Glomerular endothelial cell (primary cell): ENCODE measurements around the gene CFAP410. TPM values are rescaled to one million over a fixed set of nuclear protein-coding genes. Genes with fewer than 3 reads are reported as not detected.
"Not testable (repeated sequence)": the region's sequence is repeated elsewhere in the genome, so short reads cannot be mapped to it uniquely, and the experiment has no call there.

Source experiments
- DNase-seq: peaks from one replicate; pipeline ENCODE4 v3.0.0-alpha.2; 2011; ENCODE audit warnings: low read depth, low spot score; ENCODE audit errors: extremely low read depth
- total RNA-seq: library from RNA; depleted of rRNA; stranded (reverse); fragments of >200 nt; gene quantifications from 2 replicates; pipeline ENCODE4 v1.2.3, GENCODE V29; 2015

The CFAP410 gene
- total RNA-seq, 1 donor from 2014 or later: 14.8 TPM

- DNase-seq: no peak
Observed at GRCh38 chr21:44319407-44320065, 19.7 kb downstream of the CFAP410 start.

- DNase-seq: no peak
Observed at GRCh38 chr21:44318489-44319285, 20.5 kb downstream of the CFAP410 start.

DNA sequence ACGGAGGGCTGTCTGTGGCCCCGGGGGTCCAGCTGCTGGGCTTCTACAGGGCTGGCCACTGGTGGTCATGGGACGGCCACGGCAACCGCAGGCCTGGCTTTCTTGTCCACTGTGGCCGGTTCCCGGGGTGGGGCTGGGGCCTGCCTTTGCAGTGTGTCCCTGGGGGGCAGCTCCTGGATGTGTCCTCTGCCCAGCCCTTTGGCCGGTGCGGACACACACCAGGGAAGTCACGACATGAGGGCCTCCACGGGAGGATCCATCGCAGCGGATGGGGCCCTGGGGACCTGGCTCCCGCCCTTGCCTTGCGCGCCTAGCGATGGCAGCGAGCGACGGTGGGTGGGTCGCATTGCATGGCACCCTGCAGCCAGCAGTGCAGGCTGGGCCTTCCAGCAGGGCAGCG, 21.3 kb downstream of the CFAP410 start:
- DNase-seq: no peak

DNA sequence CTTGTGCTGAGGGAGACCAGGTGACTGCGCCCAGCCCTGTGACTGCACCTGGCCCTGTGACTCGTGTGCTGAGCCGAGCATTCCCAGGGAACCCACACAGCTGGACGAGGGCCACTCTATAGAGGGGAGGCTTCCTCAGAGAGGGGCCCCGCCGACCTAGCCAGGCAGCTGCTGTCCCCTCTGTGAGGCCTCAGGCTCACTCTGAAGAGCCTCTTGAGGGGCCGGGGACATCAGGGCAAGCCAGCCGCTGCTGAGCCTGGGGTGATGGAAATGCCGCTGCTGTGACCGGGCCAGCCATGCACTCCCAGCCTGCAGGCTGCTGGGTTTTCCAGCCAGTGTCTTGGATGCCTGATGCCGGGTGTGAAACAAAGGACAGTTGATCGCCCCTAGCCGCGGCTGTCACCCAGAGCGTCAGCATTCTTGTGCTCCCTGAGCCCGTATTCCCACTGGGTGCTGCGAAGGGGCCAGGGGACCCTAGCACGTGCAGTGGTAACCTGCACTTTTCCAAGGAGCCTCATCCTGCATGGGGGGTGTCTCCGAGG, 21.9 kb downstream of the CFAP410 start:
- DNase-seq: no peak

DNA sequence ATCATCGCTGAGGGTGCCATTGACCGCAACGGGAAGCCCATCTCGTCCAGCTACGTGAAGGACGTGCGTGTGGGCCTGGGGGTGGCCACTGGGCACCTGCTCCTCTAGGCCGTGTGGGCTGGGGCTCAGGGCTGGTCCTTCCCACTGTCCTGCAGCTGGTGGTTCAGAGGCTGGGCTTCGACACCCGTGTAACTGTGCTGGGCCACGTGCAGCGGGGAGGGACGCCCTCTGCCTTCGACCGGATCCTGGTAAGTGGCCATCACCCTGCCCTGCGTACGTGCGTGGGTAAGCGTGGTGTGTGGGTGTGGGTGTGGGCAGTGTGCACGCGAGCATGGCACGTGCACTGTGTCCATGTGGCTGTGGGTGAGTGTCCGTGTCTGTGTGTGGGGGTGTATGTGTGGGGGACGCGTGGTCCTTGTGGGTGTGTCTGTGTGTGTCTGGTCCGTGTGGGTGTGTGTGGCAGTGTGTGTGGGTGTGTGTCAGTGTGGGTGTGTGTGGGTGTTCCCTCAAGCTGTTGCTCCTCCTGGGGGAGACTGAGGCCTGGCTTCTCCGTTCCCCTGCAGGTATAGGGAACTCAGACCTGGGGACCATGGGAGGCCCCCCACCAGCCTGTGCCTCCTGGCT, 22.8 kb downstream of the CFAP410 start:
- DNase-seq: no peak

DNA sequence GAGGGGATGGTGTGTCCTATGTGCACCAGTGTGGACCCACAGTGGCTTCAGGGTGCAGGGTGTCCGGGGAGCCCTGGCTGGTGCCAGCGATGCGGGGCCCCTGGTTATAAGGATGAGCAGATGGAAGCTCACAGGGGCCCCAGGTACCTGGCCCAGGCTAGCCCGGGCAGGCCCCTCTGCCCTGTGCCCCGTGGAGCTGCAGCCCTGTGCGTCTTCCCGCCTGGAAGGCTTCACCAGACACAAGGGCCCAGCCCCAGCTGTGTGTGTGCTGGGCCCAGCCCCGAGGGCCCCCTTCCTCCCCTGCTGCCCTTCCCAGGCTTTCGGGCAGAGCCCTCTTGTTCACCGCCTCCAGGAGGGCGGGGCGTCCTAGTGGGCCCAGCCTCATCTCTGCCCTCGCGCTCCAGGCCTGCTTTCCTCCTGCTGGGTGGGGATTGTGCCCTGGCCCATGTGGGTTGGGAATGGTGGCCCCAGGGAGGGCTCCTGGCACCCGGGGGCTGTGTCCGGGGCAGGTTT, 23.4 kb downstream of the CFAP410 start:
- no peak for DNase-seq

DNA sequence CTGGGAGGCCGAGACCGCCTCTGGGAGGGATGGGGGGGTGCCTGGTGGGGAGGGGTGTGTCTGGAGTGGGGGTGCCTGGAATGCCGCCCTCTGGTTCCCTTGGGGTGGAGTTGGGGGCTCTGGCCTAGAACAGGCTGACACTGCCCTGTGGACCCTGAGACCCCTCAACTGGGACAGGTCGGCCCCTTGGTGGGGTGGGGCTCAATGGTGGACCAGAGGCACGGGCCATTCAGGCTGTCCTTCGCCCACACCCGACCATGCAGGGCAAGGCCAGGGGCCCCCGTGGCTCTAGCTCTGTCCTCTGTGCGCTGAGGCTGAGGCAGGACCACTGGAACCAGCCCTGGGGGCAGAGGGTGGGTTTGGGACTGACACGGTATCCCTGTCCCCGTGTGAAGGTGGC, 24.6 kb downstream of the CFAP410 start:
- DNase-seq: no peak

DNA sequence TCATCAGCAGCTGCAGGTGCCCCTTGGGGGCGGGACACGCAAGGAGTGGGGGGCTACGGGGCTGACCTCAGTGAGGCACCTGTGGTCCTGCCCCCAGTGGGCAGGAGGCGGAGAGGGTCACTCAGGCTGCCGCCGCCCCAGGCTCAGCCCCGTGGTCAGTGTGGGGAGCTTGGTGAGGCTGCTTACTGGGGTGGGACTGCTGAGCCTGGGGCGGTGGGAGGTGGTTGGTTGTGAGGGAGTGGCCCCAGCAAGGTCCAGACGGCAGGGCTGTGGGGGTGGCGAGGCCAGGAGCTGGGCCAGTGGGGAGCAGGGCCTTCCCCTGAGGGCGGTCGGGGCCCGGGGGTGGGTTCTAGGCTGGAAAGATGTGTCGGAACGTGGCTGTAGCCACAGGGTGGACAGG, 25.1 kb downstream of the CFAP410 start:
- DNase-seq: no peak

- no peak for DNase-seq
Observed at GRCh38 chr21:44313451-44313850, 25.7 kb downstream of the CFAP410 start.

GRCh38 chr21:44312716-44313115, 26.5 kb downstream of the CFAP410 start:
- no peak for DNase-seq

- no peak for DNase-seq
Observed at GRCh38 chr21:44312089-44312488, 27.1 kb downstream of the CFAP410 start.

DNA sequence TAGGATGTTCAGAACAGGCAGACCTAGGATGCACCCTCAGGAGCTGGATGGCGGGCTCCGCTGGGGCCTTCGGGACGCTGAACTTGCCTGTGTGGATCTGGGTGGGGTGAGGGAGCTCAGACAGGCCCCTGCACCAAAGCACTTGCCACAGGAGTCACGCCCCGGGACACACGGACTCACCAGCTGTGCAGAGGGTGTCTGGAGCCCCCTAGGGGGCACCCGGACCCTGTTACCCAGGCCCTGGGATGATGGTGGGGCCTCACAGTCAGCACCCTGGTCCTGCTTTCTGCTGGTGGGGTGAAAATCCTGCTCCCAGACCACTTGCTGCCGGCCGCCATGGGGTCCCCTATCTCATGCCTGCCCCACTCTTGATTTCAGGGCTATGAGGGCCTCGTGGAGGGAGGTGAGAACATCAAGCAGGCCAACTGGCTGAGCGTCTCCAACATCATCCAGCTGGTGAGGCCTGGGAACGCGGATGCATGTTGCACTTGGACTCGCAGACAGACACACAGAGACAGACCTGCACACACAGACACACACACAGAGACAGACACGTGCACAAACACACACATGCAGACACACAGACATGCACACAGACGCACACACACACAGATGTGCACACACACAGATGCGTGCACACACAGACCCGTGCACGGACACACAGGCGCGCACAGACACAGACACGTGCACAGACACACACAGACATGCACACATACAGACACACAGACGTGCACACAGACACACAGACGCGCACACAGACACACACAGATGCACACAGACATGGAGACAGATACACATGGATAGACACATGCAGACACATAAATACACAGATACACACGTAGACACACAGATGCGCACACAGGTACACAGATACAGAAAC, 28.3 kb downstream of the CFAP410 start:
- no peak for DNase-seq

GRCh38 chr21:44306936-44307704, 32.1 kb downstream of the CFAP410 start:
- no peak for DNase-seq

DNA sequence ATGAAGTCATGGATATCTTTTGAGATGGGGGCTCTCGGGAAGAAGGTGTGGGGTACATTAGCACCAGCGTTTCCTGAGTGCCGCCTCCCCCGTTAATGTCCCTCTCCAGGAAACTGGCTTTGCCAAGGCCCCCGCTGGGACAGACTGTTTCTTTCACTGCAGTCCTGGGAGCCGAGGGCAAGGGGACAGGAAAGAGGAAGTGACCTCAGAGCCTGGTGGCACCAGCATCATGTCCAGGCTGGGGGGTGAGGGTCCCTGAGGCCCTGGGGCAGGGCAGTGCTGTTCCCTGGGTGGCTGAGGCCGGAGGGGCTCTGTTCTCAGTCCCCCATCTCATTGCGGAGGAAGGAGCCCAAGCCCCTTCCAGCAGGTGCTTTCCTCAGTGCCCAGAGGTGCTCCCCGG, 33.5 kb downstream of the CFAP410 start:
- no peak for DNase-seq

GRCh38 chr21:44304877-44305293, 34.3 kb downstream of the CFAP410 start:
- DNase-seq: no peak

GRCh38 chr21:44304011-44304616, 35.1 kb downstream of the CFAP410 start:
- DNase-seq: no peak

GRCh38 chr21:44303490-44303981, 35.7 kb downstream of the CFAP410 start:
- no peak for DNase-seq

DNA sequence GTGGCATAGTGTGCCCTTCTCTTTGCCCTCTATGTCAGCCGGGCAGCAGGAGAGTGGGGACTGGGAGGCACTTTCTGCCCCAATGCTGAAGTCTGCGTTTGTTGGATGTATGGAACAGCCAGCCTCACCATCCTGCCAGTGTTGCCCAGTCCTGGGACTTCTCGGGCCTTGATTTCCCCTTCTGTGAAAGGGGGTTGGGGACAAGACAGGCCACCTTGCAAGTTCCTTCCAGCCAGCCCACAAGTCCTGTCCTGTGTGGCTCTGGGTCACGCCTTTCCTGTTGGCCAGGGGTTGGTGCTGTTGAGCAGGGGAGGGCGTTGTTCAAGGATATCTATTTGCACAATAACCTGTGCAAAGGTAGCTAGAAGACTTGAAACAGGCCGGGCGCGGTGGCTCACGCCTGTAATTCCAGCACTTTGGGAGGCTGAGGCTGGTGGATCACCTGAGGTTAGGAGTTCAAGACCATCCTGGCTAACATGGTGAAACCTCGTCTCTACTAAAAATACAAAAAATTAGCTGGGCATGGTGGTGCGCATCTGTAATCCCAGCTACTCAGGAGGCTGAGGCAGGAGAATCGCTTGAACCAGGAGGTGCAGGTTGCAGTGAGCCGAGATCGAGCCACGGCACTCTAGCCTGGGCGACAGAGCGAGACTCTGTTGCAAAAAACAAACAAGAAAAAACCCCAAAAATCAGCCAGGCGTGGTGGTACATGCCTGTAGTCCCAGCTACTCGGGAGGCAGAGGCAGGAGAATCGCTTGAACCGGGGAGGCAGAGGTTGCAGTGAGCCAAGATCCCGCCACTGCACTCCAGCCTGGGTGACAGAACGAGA, 36.4 kb downstream of the CFAP410 start:
- DNase-seq: not testable (repeated sequence)
